ENCODE data around the gene OR52D1. TPM values are rescaled to one million over a fixed set of nuclear protein-coding genes. Genes with fewer than 3 reads are reported as not detected.
A peak's percentile ranks its signal among the peaks of the same experiment; 100 is the strongest.

OR52D1 gene
- total and polyA plus RNA-seq, 9 of the 15 experiments (the other 6 are each of a cell fraction or from before 2014, with no cell fraction given): 0.14 to 1.3 (median 0.97) TPM; not detected in 6

- H3K4me3 ChIP-seq: no peak within 1 kb of the TSS
- no peaks in the 10 kb centered on the region for H3K27me3 ChIP-seq (ENCODE audit: control insufficient read depth in 2 of 2, insufficient read depth in 2 of 2, low read length in 2 of 2)
- TF ChIP-seq SIN3A (IDR thresholded peaks at IDR 0.05; ENCODE audit: borderline replicate concordance in 2 of 2, control insufficient read depth in 1 of 2, low read depth in 2 of 2, low read length in 2 of 2) (no peak), POLR2AphosphoS5 (IDR thresholded peaks at IDR 0.05; ENCODE audit: control insufficient read depth, insufficient read depth, low read depth, low read length) (peak; percentile 12; the same call in 1 of the 2 replicates)
- H3K4me1 ChIP-seq (replicated peaks in 1 of 2; ENCODE audit: control insufficient read depth in 2 of 2, insufficient read depth in 2 of 2, low read length in 2 of 2): no peaks in the 10 kb centered on the region; a peak in 1 of 5 replicates
- in situ Hi-C loops (cut with MboI): loop anchor here (5.0 kb wide), 1 partner anchor 147 kb away; the partner anchor contains the start of gene OR51B4
- H3K36me3 ChIP-seq (ENCODE audit: control insufficient read depth, insufficient read depth, low read length): peaks cover 89% of the 10 kb centered on the region
- POLR2A ChIA-PET: interaction anchor here (0.6 kb wide), 2 partner anchors 11 to 62 kb away, joined by 3 read pairs; no protein-coding TSS in a partner anchor
- no TSS peak for BruUV-seq (replicated peaks)
- no peak within 1 kb of the TSS for H3K4me2 ChIP-seq (ENCODE audit: insufficient read depth, low read length)
- H3K79me2 ChIP-seq (ENCODE audit: control insufficient read depth, insufficient read depth, low read length): peaks cover 93% of the 10 kb centered on the region
- no peak for ATAC-seq
- intact Hi-C loops (cut with micrococcal nuclease): no loop called here
- no peak within 1 kb of the TSS; the same call in 2 of the 3 replicates for H3K27ac ChIP-seq (ENCODE audit: extremely low read depth, low read depth, low read length)
- H3K9ac ChIP-seq (ENCODE audit: insufficient read depth in 1 of 2, low read depth in 2 of 2, low read length in 2 of 2): no peak within 1 kb of the TSS
- WGBS (ENCODE audit: insufficient coverage, low coverage, missing lambda C conversion rate): 90% methylated on average over 2 of the region's 2 CpGs
- no peak for DNase-seq (ENCODE audit: extremely low read depth in 1 of 4, low spot score in 3 of 4)
- no peak for FAIRE-seq
- peaks cover 3% of the 10 kb centered on the region for H3K9me1 ChIP-seq (ENCODE audit: control insufficient read depth, insufficient read depth, low read length)
- H4K20me1 ChIP-seq (replicated peaks; ENCODE audit: control insufficient read depth, insufficient read depth, low read length): peaks cover 10% of the 10 kb centered on the region
- no peaks in the 10 kb centered on the region for H3K9me3 ChIP-seq (replicated peaks; ENCODE audit: control insufficient read depth, insufficient read depth, low read depth, low read length)
- CTCF ChIA-PET (ENCODE audit: low intra/inter-chr PET ratio): no interaction called here
- no peak within 1 kb of the TSS for H2AFZ ChIP-seq (ENCODE audit: low read depth, low read length)
Measured at GRCh38 chr11:5449023-5449422, 39.5 kb upstream of the OR52D1 start, which contains the start of gene OR51I2. TSS of gene OR51I2 (plus strand) at chr11:5449323. CDS start at chr11:5453489, 4,166 bp downstream.

GRCh38 chr11:5449432-5449831 is 39.1 kb upstream of the OR52D1 start:
- Histone ChIP-seq H3K4me1 (replicated peaks in 1 of 2; ENCODE audit: control insufficient read depth in 2 of 2, insufficient read depth in 2 of 2, low read length in 2 of 2) (no peaks in the 10 kb centered on the region; a peak in 1 of 5 replicates), H3K9me1 (ENCODE audit: control insufficient read depth, insufficient read depth, low read length) (peaks cover 3% of the 10 kb centered on the region), H3K79me2 (ENCODE audit: control insufficient read depth, insufficient read depth, low read length) (peaks cover 93% of the 10 kb centered on the region), H4K20me1 (replicated peaks; ENCODE audit: control insufficient read depth, insufficient read depth, low read length) (peaks cover 6% of the 10 kb centered on the region), H3K27ac (ENCODE audit: extremely low read depth, low read depth, low read length) (no peak overlapping the region), H3K27me3 (ENCODE audit: control insufficient read depth in 2 of 2, insufficient read depth in 2 of 2, low read length in 2 of 2) (no peaks in the 10 kb centered on the region), H3K9me3 (replicated peaks; ENCODE audit: control insufficient read depth, insufficient read depth, low read depth, low read length) (no peaks in the 10 kb centered on the region), H2AFZ (ENCODE audit: low read depth, low read length) (no peak overlapping the region), H3K36me3 (ENCODE audit: control insufficient read depth, insufficient read depth, low read length) (peaks cover 89% of the 10 kb centered on the region), H3K4me2 (ENCODE audit: insufficient read depth, low read length) (no peak overlapping the region), H3K9ac (ENCODE audit: insufficient read depth in 1 of 2, low read depth in 2 of 2, low read length in 2 of 2) (no peak overlapping the region), H3K4me3 (no peak overlapping the region)
- FAIRE-seq (no peak), ATAC-seq (no peak), DNase-seq (ENCODE audit: extremely low read depth in 1 of 4, low spot score in 3 of 4) (no peak)
- intact Hi-C loops (cut with micrococcal nuclease): no loop called here
- ChIA-PET CTCF (ENCODE audit: low intra/inter-chr PET ratio) (no interaction called here), POLR2A (no interaction called here)
- WGBS (ENCODE audit: insufficient coverage, low coverage, missing lambda C conversion rate): 86% methylated on average over 4 of the region's 4 CpGs
- in situ Hi-C loops (cut with MboI): loop anchor here (5.0 kb wide), 1 partner anchor 147 kb away; the partner anchor contains the start of gene OR51B4
- no TSS peak for BruUV-seq (replicated peaks)
- TF ChIP-seq EZH2 (IDR thresholded peaks at IDR 0.05; ENCODE audit: borderline replicate concordance, low read depth, low read length) (no peak), LCOR (CRISPR knock-in tag; IDR thresholded peaks at IDR 0.05) (no peak), RBM22 (IDR thresholded peaks at IDR 0.05; ENCODE audit: low read depth, low read length, poor library complexity, severe bottlenecking) (no peak), NELFE (IDR thresholded peaks at IDR 0.05; ENCODE audit: insufficient read depth, insufficient read length) (no peak), POLR2B (IDR thresholded peaks at IDR 0.05; ENCODE audit: low read depth, partially characterized antibody) (no peak), ZBTB17 (CRISPR knock-in tag; IDR thresholded peaks at IDR 0.05) (no peak), SREBF2 (CRISPR knock-in tag; IDR thresholded peaks at IDR 0.05) (no peak), MTF1 (CRISPR knock-in tag; IDR thresholded peaks at IDR 0.05; ENCODE audit: borderline replicate concordance) (no peak), RBM15 (IDR thresholded peaks at IDR 0.05; ENCODE audit: insufficient read depth, low read length) (no peak)
- TF ChIP-seq, protein P1, sequence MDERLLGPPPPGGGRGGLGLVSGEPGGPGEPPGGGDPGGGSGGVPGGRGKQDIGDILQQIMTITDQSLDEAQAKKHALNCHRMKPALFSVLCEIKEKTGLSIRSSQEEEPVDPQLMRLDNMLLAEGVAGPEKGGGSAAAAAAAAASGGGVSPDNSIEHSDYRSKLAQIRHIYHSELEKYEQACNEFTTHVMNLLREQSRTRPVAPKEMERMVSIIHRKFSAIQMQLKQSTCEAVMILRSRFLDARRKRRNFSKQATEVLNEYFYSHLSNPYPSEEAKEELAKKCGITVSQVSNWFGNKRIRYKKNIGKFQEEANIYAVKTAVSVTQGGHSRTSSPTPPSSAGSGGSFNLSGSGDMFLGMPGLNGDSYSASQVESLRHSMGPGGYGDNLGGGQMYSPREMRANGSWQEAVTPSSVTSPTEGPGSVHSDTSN (CRISPR knock-in tag; IDR thresholded peaks at IDR 0.05; ENCODE audit: low read depth): no peak
- TF ChIP-seq, protein P1 (tag; conservative IDR thresholded peaks at IDR 0.05; ENCODE audit: low read depth): no peak

Measured in K562 (cell line).